Endothelial cell of umbilical vein (primary cell): ENCODE data around the gene CLVS2. TPM values are rescaled to one million over a fixed set of nuclear protein-coding genes. Genes with fewer than 3 reads are reported as not detected.

ENCODE experiments used
- BruUV-seq: library from RNA; stranded (reverse); fragments of 400-500 nt; replicated peaks from 2 replicates; lab custom pipeline; 2021; lab: Mats Ljungman, UMichigan
- CTCF ChIA-PET: fragments of 300-600, 350-600 bp; sonication (Branson Sonifier 250); formaldehyde crosslinking; loops from one replicate; lab custom pipeline; 2021; ENCODE audit warnings: antibody characterized with exemption, inconsistent platforms; lab: Charles Lee
- POLR2A ChIA-PET: fragments of 300-600, 350-600 bp; sonication (Branson Sonifier 250); formaldehyde crosslinking; loops from one replicate; lab custom pipeline; 2021; ENCODE audit warnings: antibody characterized with exemption, inconsistent platforms; lab: Charles Lee
- DNase-seq: peaks from one replicate; pipeline ENCODE4 v3.0.0-alpha.2; 2011; ENCODE audit warnings: low read depth, low spot score
- FAIRE-seq: peaks from 2 replicates; lab custom pipeline; 2011; peaks lifted over from hg19 to GRCh38; lab: Jason Lieb, UNC
- H2AFZ ChIP-seq: 2 replicates; pipeline ENCODE4 v1.6.0; 2012; ENCODE audit warnings: low read depth, low read length, control low read depth, inconsistent platforms
- H3K27ac ChIP-seq: 2 replicates; pipeline ENCODE4 v1.5.1; 2011; ENCODE audit warnings: low read depth, mild to moderate bottlenecking, control low read depth, low read length, moderate library complexity; ENCODE audit not compliant: insufficient read depth
- H3K27me3 ChIP-seq, 2 experiments: 2 replicates each; pipeline versions ENCODE4 v1.6.0 to v1.6.1; 2011; ENCODE audit warnings: low read length in 2 of 2, mixed read lengths in 1 of 2; ENCODE audit not compliant: control insufficient read depth in 2 of 2, insufficient read depth in 2 of 2
- H3K36me3 ChIP-seq, 2 experiments: 2 replicates in 1 of 2; 3 replicates in 1 of 2; pipeline ENCODE4 v1.5.1; 2011; ENCODE audit warnings: low read length in 2 of 2, mild to moderate bottlenecking in 1 of 2, moderate library complexity in 1 of 2; ENCODE audit not compliant: control insufficient read depth in 2 of 2, insufficient read depth in 2 of 2; ENCODE audit errors: extremely low read depth in 1 of 2
- H3K4me1 ChIP-seq: 3 replicates; pipeline ENCODE4 v1.5.1; 2011; ENCODE audit warnings: mild to moderate bottlenecking, low read length; ENCODE audit not compliant: control insufficient read depth, insufficient read depth; ENCODE audit errors: extremely low read depth
- H3K4me2 ChIP-seq: 2 replicates; pipeline ENCODE4 v1.6.1; 2011; ENCODE audit warnings: low read length, control low read depth, mixed read lengths; ENCODE audit not compliant: insufficient read depth
- H3K4me3 ChIP-seq, 3 experiments: fragments of 200-600 bp in 1 of 3; sonication (generic), shearing (Covaris generic) in 1 of 3; replicated peaks in 1 of 3; 2 replicates each; pipeline ENCODE4 v1.5.1; 2011 to 2016; ENCODE audit warnings: control low read depth in 3 of 3, low read length in 3 of 3, mild to moderate bottlenecking in 2 of 3, inconsistent platforms in 1 of 3, low read depth in 1 of 3, moderate library complexity in 1 of 3; ENCODE audit not compliant: insufficient read depth in 1 of 3
- H3K79me2 ChIP-seq: 2 replicates; pipeline ENCODE4 v1.6.0; 2012; ENCODE audit warnings: low read length, inconsistent platforms; ENCODE audit not compliant: control insufficient read depth, insufficient read depth
- H3K9ac ChIP-seq: replicated peaks from 2 replicates; pipeline ENCODE3; 2011; ENCODE audit warnings: low read length, control low read depth; ENCODE audit not compliant: insufficient read depth; ENCODE audit errors: extremely low read depth
- H3K9me1 ChIP-seq: replicated peaks from 3 replicates; pipeline ENCODE4 v1.6.0; 2011; ENCODE audit warnings: mild to moderate bottlenecking, low read length; ENCODE audit not compliant: control insufficient read depth, insufficient read depth; ENCODE audit errors: extremely low read depth
- H3K9me3 ChIP-seq: replicated peaks from 2 replicates; pipeline ENCODE4 v1.5.1; 2012; ENCODE audit warnings: low read length, inconsistent platforms; ENCODE audit not compliant: control insufficient read depth, insufficient read depth
- H4K20me1 ChIP-seq: replicated peaks from 2 replicates; pipeline ENCODE3; 2011; ENCODE audit warnings: mild to moderate bottlenecking, low read length; ENCODE audit not compliant: control insufficient read depth, insufficient read depth; ENCODE audit errors: extremely low read depth
- EZH2 ChIP-seq: IDR thresholded peaks from 2 replicates; pipeline ENCODE4 v1.6.1; 2012; ENCODE audit warnings: borderline replicate concordance, low read depth, mild to moderate bottlenecking, moderate library complexity, low read length, inconsistent platforms; ENCODE audit not compliant: severe bottlenecking
- FOS ChIP-seq: IDR thresholded peaks from 2 replicates; pipeline ENCODE4 v1.6.1; 2011; ENCODE audit warnings: mild to moderate bottlenecking, low read length, moderate library complexity, borderline replicate concordance; ENCODE audit not compliant: insufficient read depth
- GATA2 ChIP-seq: IDR thresholded peaks from 2 replicates; pipeline ENCODE4 v1.7.0; 2011; ENCODE audit warnings: low read depth, mild to moderate bottlenecking, moderate library complexity, mixed read lengths, low read length; ENCODE audit not compliant: insufficient read length, insufficient read depth
- JUN ChIP-seq: IDR thresholded peaks from 2 replicates; pipeline ENCODE4 v1.6.1; 2011; ENCODE audit warnings: borderline replicate concordance, low read depth; ENCODE audit not compliant: insufficient read length, insufficient read depth
- MYC ChIP-seq: IDR thresholded peaks from one replicate; pipeline ENCODE4 v1.6.1; 2011; ENCODE audit warnings: mild to moderate bottlenecking, low read depth, low read length
- POLR2A ChIP-seq: IDR thresholded peaks from 2 replicates; pipeline ENCODE4 v1.6.1; 2012; ENCODE audit warnings: low read depth, mild to moderate bottlenecking, control low read depth, low read length
- POLR2AphosphoS5 ChIP-seq: IDR thresholded peaks from 2 replicates; pipeline ENCODE4 v1.6.1; 2012; ENCODE audit warnings: low read depth, mild to moderate bottlenecking, control low read depth, low read length, moderate library complexity; ENCODE audit not compliant: insufficient read depth
- dilution Hi-C: fragments of 300-500 bp; cut with MboI; formaldehyde crosslinking; loops from one replicate; pipeline ENCODE4 v1.15.0; 2019; ENCODE audit warnings: low sequenced_read_pairs; ENCODE audit not compliant: extremely low pct_ligation_motif_present
- intact Hi-C: fragments of 100-400 bp; cut with micrococcal nuclease; formaldehyde crosslinking; loops from one replicate; pipeline ENCODE4 v1.10.0; 2022
- polyA plus RNA-seq, 4 experiments: library from polyadenylated mRNA; depleted of rRNA in 3 of 4; stranded (reverse) in 3 of 4; unstranded in 1 of 4; fragments of >200 nt; gene quantifications; 2 replicates each; pipeline versions ENCODE4 v1.2.1 to v1.2.3, GENCODE V29; 2011 to 2012; ENCODE audit warnings: missing spikeins in 1 of 4
- total RNA-seq: library from RNA; stranded (reverse); gene quantifications from 2 replicates; pipeline ENCODE4 v1.2.3, GENCODE V29; 2021
- TF ChIP-seq, protein P1 (sequence below): IDR thresholded peaks from 2 replicates; pipeline ENCODE4 v1.6.1; 2011; ENCODE audit not compliant: insufficient read depth, insufficient read length
- TF ChIP-seq, protein P2 (sequence below), 2 donors: IDR thresholded peaks; 1 replicate in 1 of 2; 2 replicates in 1 of 2; pipeline ENCODE4 v1.5.1; 2011; ENCODE audit warnings: low read length in 2 of 2, mild to moderate bottlenecking in 2 of 2, moderate library complexity in 2 of 2, control low read depth in 1 of 2, inconsistent platforms in 1 of 2, low read depth in 1 of 2; ENCODE audit not compliant: insufficient read depth in 1 of 2; ENCODE audit errors: extremely low read depth in 1 of 2

CLVS2 gene
- total and polyA plus RNA-seq, 2 donors (not counting 3 experiments of a cell fraction or from before 2014, with no cell fraction given), result not detected

DNA sequence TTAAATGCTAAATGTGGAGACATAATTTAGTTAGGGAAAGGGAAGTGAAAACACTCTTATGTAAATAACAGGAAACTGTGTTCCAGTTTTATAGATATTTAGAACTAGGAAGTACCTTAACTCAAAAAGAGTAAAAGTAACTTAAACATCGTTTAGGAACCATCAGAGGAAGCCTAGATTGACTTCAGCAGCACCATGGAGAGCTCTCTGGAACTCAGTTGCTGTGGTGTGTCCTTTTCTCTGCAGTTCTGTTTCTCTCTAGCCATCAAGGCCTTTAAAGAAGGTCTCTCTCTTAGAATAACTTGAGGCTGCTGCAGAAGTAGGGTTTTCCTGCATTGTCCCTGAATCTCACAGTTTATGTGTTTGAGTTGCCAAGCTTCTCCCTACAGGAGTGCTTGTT, 26.9 kb downstream of the CLVS2 start:
- Histone ChIP-seq H3K36me3 (no peaks in the 10 kb centered on the region), H2AFZ (no peak overlapping the region), H3K9ac (no peak overlapping the region), H3K27ac (no peak overlapping the region), H3K4me3 (no peak overlapping the region), H3K79me2 (no peaks in the 10 kb centered on the region), H3K4me1 (no peaks in the 10 kb centered on the region), H3K9me3 (no peaks in the 10 kb centered on the region), H3K27me3 (no peaks in the 10 kb centered on the region), H3K9me1 (no peaks in the 10 kb centered on the region), H4K20me1 (no peaks in the 10 kb centered on the region), H3K4me2 (no peak overlapping the region)
- CTCF ChIA-PET, result no interaction called here
- intact Hi-C loops, result no loop called here
- DNase-seq (no peak), FAIRE-seq (no peak)
- POLR2A ChIA-PET, result no interaction called here
- dilution Hi-C loops, result no loop called here
- TF ChIP-seq JUN, result no peak
- no peak for TF ChIP-seq EZH2
- TF ChIP-seq, protein P1, sequence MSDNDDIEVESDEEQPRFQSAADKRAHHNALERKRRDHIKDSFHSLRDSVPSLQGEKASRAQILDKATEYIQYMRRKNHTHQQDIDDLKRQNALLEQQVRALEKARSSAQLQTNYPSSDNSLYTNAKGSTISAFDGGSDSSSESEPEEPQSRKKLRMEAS, result no peak
- TF ChIP-seq POLR2AphosphoS5, result no peak
- TF ChIP-seq FOS, result no peak
- no peak for TF ChIP-seq POLR2A
- TF ChIP-seq GATA2, result no peak
- TF ChIP-seq, protein P2, sequence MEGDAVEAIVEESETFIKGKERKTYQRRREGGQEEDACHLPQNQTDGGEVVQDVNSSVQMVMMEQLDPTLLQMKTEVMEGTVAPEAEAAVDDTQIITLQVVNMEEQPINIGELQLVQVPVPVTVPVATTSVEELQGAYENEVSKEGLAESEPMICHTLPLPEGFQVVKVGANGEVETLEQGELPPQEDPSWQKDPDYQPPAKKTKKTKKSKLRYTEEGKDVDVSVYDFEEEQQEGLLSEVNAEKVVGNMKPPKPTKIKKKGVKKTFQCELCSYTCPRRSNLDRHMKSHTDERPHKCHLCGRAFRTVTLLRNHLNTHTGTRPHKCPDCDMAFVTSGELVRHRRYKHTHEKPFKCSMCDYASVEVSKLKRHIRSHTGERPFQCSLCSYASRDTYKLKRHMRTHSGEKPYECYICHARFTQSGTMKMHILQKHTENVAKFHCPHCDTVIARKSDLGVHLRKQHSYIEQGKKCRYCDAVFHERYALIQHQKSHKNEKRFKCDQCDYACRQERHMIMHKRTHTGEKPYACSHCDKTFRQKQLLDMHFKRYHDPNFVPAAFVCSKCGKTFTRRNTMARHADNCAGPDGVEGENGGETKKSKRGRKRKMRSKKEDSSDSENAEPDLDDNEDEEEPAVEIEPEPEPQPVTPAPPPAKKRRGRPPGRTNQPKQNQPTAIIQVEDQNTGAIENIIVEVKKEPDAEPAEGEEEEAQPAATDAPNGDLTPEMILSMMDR (IDR thresholded peaks at IDR 0.05; ENCODE audit: extremely low read depth in 1 of 2, insufficient read depth in 1 of 2, low read depth in 1 of 2, low read length in 2 of 2), result no peak
- no peak for TF ChIP-seq MYC
- BruUV-seq, result no TSS peak
